Activated CD8-positive, alpha-beta T cell treated with anti-CD3 and anti-CD28 coated beads for 36 hours (primary cell): ENCODE measurements around the gene DDAH1. TPM values are rescaled to one million over a fixed set of nuclear protein-coding genes. Genes with fewer than 3 reads are reported as not detected.

ENCODE experiments used
- ATAC-seq: fragments of 200-7000 bp; cut with Tn5 transposase; one replicate; pipeline ENCODE4 v1.10.0; 2021; ENCODE audit warnings: mild to moderate bottlenecking, moderate library complexity
- CTCF ChIA-PET: fragments of 350-600 bp; sonication (Branson Sonifier 250); formaldehyde crosslinking; loops from one replicate; lab custom pipeline; 2021; ENCODE audit warnings: antibody characterized with exemption; lab: Charles Lee
- POLR2A ChIA-PET: fragments of 350-600 bp; sonication (Branson Sonifier 250); formaldehyde crosslinking; loops from one replicate; lab custom pipeline; 2021; ENCODE audit warnings: antibody characterized with exemption; lab: Charles Lee
- DNase-seq: peaks from one replicate; pipeline ENCODE4 v3.0.0-alpha.2; 2020
- H3K27ac Mint-ChIP-seq: one replicate; pipeline ENCODE4 v1.8.0; 2021; ENCODE audit warnings: mild to moderate bottlenecking, mixed read lengths
- H3K27me3 Mint-ChIP-seq: one replicate; pipeline ENCODE4 v1.8.0; 2021; ENCODE audit warnings: mixed read lengths
- H3K36me3 Mint-ChIP-seq: one replicate; pipeline ENCODE4 v1.8.0; 2021; ENCODE audit warnings: low read depth, mixed read lengths
- H3K4me1 Mint-ChIP-seq: one replicate; pipeline ENCODE4 v1.8.0; 2021; ENCODE audit warnings: low read depth, mixed read lengths
- H3K4me3 Mint-ChIP-seq: one replicate; pipeline ENCODE4 v1.8.0; 2021; ENCODE audit warnings: mild to moderate bottlenecking, moderate library complexity, mixed read lengths
- H3K9me3 Mint-ChIP-seq: one replicate; pipeline ENCODE4 v1.8.0; 2021; ENCODE audit warnings: mixed read lengths
- intact Hi-C: fragments of 100-400 bp; cut with micrococcal nuclease; formaldehyde crosslinking; loops from one replicate; pipeline ENCODE4 v1.10.0; 2022
- total RNA-seq, 2 experiments: library from RNA; stranded (reverse); gene quantifications; one replicate each; pipeline ENCODE4 v1.2.3, GENCODE V29; 2021
- TF ChIP-seq, protein P1 (sequence below): fragments of 200-600 bp; IDR thresholded peaks from one replicate; pipeline ENCODE4 v1.8.0; 2022; ENCODE audit warnings: antibody characterized with exemption, mild to moderate bottlenecking

The DDAH1 gene
- total RNA-seq, 2 experiments from 2014 or later, result 0.07 to 0.09 TPM

GRCh38 chr1:85339089-85339488 is 125.9 kb downstream of the DDAH1 start:
- Mint-ChIP-seq H3K36me3 (no peaks in the 10 kb centered on the region), H3K4me1 (peaks cover 4% of the 10 kb centered on the region), H3K4me3 (no peak overlapping the region), H3K9me3 (peaks cover 1% of the 10 kb centered on the region), H3K27ac (no peak overlapping the region), H3K27me3 (peaks cover 5% of the 10 kb centered on the region)
- ATAC-seq (no peak), DNase-seq (no peak)
- TF ChIP-seq, protein P1, sequence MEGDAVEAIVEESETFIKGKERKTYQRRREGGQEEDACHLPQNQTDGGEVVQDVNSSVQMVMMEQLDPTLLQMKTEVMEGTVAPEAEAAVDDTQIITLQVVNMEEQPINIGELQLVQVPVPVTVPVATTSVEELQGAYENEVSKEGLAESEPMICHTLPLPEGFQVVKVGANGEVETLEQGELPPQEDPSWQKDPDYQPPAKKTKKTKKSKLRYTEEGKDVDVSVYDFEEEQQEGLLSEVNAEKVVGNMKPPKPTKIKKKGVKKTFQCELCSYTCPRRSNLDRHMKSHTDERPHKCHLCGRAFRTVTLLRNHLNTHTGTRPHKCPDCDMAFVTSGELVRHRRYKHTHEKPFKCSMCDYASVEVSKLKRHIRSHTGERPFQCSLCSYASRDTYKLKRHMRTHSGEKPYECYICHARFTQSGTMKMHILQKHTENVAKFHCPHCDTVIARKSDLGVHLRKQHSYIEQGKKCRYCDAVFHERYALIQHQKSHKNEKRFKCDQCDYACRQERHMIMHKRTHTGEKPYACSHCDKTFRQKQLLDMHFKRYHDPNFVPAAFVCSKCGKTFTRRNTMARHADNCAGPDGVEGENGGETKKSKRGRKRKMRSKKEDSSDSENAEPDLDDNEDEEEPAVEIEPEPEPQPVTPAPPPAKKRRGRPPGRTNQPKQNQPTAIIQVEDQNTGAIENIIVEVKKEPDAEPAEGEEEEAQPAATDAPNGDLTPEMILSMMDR, result no peak
- ChIA-PET POLR2A (no interaction called here), CTCF (interaction anchor here (2.2 kb wide), 1 partner anchor 31 kb away, joined by 6 read pairs; no protein-coding TSS in a partner anchor)
- intact Hi-C loops, result no loop called here

GRCh38 chr1:85334962-85335361 is 130.0 kb downstream of the DDAH1 start:
- ATAC-seq (no peak), DNase-seq (no peak)
- ChIA-PET POLR2A (no interaction called here), CTCF (no interaction called here)
- H3K4me3 Mint-ChIP-seq, result no peak overlapping the region
- peaks cover 9% of the 10 kb centered on the region for H3K27me3 Mint-ChIP-seq
- intact Hi-C loops, result no loop called here
- TF ChIP-seq, protein P1, result no peak
- H3K4me1 Mint-ChIP-seq, result peaks cover 4% of the 10 kb centered on the region
- peaks cover 12% of the 10 kb centered on the region for H3K9me3 Mint-ChIP-seq
- peaks cover 2% of the 10 kb centered on the region for H3K36me3 Mint-ChIP-seq
- no peak overlapping the region for H3K27ac Mint-ChIP-seq

DNA sequence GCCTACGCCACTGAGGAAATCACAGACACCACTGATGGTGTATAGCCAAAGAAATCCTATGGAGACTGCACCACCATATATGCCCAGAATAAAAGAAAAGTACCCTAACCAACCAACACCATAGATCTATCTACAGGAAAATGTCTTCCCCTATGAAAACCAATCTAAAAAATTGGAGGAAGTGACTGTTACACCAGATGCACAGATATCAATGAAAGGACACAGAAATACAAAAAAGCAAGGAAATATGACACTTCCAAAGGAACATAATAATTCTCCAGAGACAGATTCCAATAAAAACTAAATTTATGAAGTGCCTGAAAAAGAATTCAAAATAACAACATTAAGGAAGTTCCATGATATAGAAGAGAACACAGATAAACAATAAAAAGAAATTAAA is 131.8 kb downstream of the DDAH1 start:
- intact Hi-C loops, result no loop called here
- Mint-ChIP-seq H3K36me3 (peaks cover 2% of the 10 kb centered on the region), H3K9me3 (peaks cover 12% of the 10 kb centered on the region), H3K4me1 (peaks cover 4% of the 10 kb centered on the region), H3K27me3 (peaks cover 10% of the 10 kb centered on the region), H3K4me3 (no peak overlapping the region), H3K27ac (no peak overlapping the region)
- ATAC-seq, result no peak
- no peak for DNase-seq
- CTCF ChIA-PET, result no interaction called here
- TF ChIP-seq, protein P1, result no peak
- POLR2A ChIA-PET, result no interaction called here

DNA sequence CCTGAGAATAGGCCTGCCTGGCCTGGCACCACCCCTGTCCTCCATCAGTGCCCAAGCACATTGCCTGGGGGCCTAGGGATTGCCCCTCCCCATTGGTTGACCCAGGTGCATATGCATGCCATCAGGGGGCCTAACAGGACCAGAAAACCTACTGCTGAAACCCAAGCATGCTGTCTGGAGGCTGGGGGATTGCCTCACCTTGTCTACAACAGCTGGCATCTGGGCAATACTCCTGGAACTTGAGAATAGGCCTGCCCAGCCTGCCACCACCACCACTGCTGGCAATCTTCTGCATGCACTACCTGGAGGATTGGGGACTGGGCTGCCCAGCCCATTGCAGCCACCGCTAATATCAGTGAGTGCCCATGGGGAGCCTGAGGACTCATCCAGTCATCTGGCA is 132.4 kb downstream of the DDAH1 start:
- H3K4me1 Mint-ChIP-seq, result peaks cover 4% of the 10 kb centered on the region
- no peak overlapping the region for H3K27ac Mint-ChIP-seq
- TF ChIP-seq, protein P1, result no peak
- no peak for DNase-seq
- peaks cover 10% of the 10 kb centered on the region for H3K27me3 Mint-ChIP-seq
- peaks cover 12% of the 10 kb centered on the region for H3K9me3 Mint-ChIP-seq
- ChIA-PET CTCF (no interaction called here), POLR2A (no interaction called here)
- intact Hi-C loops, result no loop called here
- no peak for ATAC-seq
- peaks cover 2% of the 10 kb centered on the region for H3K36me3 Mint-ChIP-seq
- no peak overlapping the region for H3K4me3 Mint-ChIP-seq

GRCh38 chr1:85330711-85331290 is 134.2 kb downstream of the DDAH1 start:
- intact Hi-C loops, result no loop called here
- H3K4me1 Mint-ChIP-seq, result peaks cover 4% of the 10 kb centered on the region
- H3K36me3 Mint-ChIP-seq, result peaks cover 2% of the 10 kb centered on the region
- POLR2A ChIA-PET, result no interaction called here
- ATAC-seq (no peak), DNase-seq (no peak)
- H3K27ac Mint-ChIP-seq, result no peak overlapping the region
- no peak overlapping the region for H3K4me3 Mint-ChIP-seq
- peaks cover 12% of the 10 kb centered on the region for H3K9me3 Mint-ChIP-seq
- peaks cover 10% of the 10 kb centered on the region for H3K27me3 Mint-ChIP-seq
- CTCF ChIA-PET, result interaction anchor here (0.9 kb wide), 1 partner anchor 365 kb away, joined by 3 read pairs; no protein-coding TSS in a partner anchor
- TF ChIP-seq, protein P1, result no peak
